Measurements from ENCODE around the gene SMC3. TPM values are rescaled to one million over a fixed set of nuclear protein-coding genes. Genes with fewer than 3 reads are reported as not detected.
A peak's percentile ranks its signal among the peaks of the same experiment; 100 is the strongest.

The SMC3 gene
- total RNA-seq, 1 donor from 2014 or later = 19.5 TPM

DNA sequence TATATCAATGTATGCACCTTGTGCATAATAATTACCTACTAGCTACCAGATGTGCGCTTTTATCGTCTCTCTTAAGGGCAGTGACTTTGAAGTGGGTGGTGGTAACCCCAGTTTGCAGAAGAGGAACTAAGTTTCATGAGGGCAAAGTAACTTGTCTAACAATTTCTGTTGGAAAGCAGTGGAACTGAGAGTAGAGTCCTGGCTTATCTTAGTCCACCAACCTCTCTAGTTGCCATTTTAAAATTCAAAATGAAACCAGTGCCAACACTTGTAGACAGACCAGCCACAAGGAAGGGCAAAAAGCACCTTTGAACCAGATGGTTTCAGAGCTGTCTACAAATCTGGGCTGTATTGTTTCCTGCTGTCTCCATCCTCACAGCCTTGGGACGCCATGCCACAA is 44.6 kb downstream of the SMC3 start:
- peaks cover 14% of the 10 kb centered on the region for H3K27me3 ChIP-seq (ENCODE audit: control insufficient read depth, insufficient read depth, low read length)
- TF ChIP-seq, protein P1, sequence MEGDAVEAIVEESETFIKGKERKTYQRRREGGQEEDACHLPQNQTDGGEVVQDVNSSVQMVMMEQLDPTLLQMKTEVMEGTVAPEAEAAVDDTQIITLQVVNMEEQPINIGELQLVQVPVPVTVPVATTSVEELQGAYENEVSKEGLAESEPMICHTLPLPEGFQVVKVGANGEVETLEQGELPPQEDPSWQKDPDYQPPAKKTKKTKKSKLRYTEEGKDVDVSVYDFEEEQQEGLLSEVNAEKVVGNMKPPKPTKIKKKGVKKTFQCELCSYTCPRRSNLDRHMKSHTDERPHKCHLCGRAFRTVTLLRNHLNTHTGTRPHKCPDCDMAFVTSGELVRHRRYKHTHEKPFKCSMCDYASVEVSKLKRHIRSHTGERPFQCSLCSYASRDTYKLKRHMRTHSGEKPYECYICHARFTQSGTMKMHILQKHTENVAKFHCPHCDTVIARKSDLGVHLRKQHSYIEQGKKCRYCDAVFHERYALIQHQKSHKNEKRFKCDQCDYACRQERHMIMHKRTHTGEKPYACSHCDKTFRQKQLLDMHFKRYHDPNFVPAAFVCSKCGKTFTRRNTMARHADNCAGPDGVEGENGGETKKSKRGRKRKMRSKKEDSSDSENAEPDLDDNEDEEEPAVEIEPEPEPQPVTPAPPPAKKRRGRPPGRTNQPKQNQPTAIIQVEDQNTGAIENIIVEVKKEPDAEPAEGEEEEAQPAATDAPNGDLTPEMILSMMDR (IDR thresholded peaks at IDR 0.05; ENCODE audit: insufficient read depth, low read length, severe bottlenecking) = no peak
- FAIRE-seq (no peak), DNase-seq (ENCODE audit: low read depth) (no peak)
- H3K36me3 ChIP-seq (ENCODE audit: control insufficient read depth, insufficient read depth, low read length) = no peaks in the 10 kb centered on the region
- no peak overlapping the region for H3K4me3 ChIP-seq (ENCODE audit: low read depth, low read length)

GRCh38 chr10:110612629-110613028 is 45.1 kb downstream of the SMC3 start:
- Histone ChIP-seq H3K4me3 (ENCODE audit: low read depth, low read length) (no peak overlapping the region), H3K36me3 (ENCODE audit: control insufficient read depth, insufficient read depth, low read length) (no peaks in the 10 kb centered on the region), H3K27me3 (ENCODE audit: control insufficient read depth, insufficient read depth, low read length) (peaks cover 14% of the 10 kb centered on the region)
- no peak for FAIRE-seq
- DNase-seq (ENCODE audit: low read depth) = no peak
- TF ChIP-seq, protein P1 (IDR thresholded peaks at IDR 0.05; ENCODE audit: insufficient read depth, low read length, severe bottlenecking) = no peak

GRCh38 chr10:110613341-110613995 is 46.0 kb downstream of the SMC3 start:
- H3K4me3 ChIP-seq (ENCODE audit: low read depth, low read length) = no peak overlapping the region
- no peaks in the 10 kb centered on the region for H3K36me3 ChIP-seq (ENCODE audit: control insufficient read depth, insufficient read depth, low read length)
- no peak for DNase-seq (ENCODE audit: low read depth)
- TF ChIP-seq, protein P1 (IDR thresholded peaks at IDR 0.05; ENCODE audit: insufficient read depth, low read length, severe bottlenecking) = no peak
- H3K27me3 ChIP-seq (ENCODE audit: control insufficient read depth, insufficient read depth, low read length) = peaks cover 14% of the 10 kb centered on the region
- no peak for FAIRE-seq

- FAIRE-seq (no peak), DNase-seq (ENCODE audit: low read depth) (no peak)
- H3K27me3 ChIP-seq (ENCODE audit: control insufficient read depth, insufficient read depth, low read length) = peaks cover 14% of the 10 kb centered on the region
- TF ChIP-seq, protein P1 (IDR thresholded peaks at IDR 0.05; ENCODE audit: insufficient read depth, low read length, severe bottlenecking) = no peak
- no peaks in the 10 kb centered on the region for H3K36me3 ChIP-seq (ENCODE audit: control insufficient read depth, insufficient read depth, low read length)
- no peak overlapping the region for H3K4me3 ChIP-seq (ENCODE audit: low read depth, low read length)
These were observed 46.6 kb downstream of the SMC3 start for GRCh38 chr10:110613996-110614495.

DNA sequence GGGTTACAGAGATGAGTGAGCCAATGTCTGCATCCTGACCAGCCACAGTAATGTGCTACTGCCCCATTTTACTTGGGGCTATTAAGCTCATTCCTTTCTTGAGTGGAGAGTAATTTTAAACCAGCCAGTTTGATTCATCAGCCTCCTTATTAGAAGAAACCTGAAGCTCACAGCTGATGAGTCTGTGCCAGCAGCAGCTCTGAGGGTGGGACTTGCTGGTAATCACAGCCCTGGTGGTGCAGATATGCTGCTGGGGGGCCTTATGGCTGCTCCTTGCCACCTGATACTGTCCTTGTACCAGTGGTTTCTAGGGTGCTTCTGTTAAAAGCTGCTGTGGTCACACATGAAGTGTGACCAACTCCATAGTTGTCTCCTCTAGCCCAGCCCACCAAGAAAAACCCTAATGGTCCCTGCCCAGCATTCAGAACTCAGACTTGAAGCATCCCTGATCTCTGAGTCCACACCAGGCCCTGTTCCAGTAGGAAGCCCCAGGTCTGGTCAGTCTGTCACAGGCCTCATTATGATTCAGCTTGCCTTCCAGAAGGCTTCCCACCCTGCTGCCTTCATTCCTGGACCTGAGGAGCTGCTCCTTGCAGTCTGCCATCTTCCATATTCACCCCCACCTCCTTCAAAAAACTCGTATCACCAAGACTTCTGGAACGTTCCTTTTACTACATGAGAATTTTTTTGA is 47.7 kb downstream of the SMC3 start:
- FAIRE-seq = no peak
- TF ChIP-seq, protein P1 (IDR thresholded peaks at IDR 0.05; ENCODE audit: insufficient read depth, low read length, severe bottlenecking) = no peak
- H3K4me3 ChIP-seq (ENCODE audit: low read depth, low read length) = no peak overlapping the region
- DNase-seq (ENCODE audit: low read depth) = peak; percentile 28
- no peaks in the 10 kb centered on the region for H3K36me3 ChIP-seq (ENCODE audit: control insufficient read depth, insufficient read depth, low read length)
- peaks cover 14% of the 10 kb centered on the region for H3K27me3 ChIP-seq (ENCODE audit: control insufficient read depth, insufficient read depth, low read length)
